CD1c-positive myeloid dendritic cell (primary cell): ENCODE measurements around the gene TEX36.
"Not testable (repeated sequence)": the region's sequence is repeated elsewhere in the genome, so short reads cannot be mapped to it uniquely, and the experiment has no call there.

Experiments
- DNase-seq: peaks from one replicate; pipeline ENCODE4 v3.0.0-alpha.2; 2016; ENCODE audit errors: extremely low spot score

TEX36 gene

GRCh38 chr10:125683063-125683462, at the start of gene TEX36:
Gene TEX36 (minus strand): TSS chr10:125683163. CDS start chr10:125682989, 174 bp downstream.
- DNase-seq, result no peak

DNA sequence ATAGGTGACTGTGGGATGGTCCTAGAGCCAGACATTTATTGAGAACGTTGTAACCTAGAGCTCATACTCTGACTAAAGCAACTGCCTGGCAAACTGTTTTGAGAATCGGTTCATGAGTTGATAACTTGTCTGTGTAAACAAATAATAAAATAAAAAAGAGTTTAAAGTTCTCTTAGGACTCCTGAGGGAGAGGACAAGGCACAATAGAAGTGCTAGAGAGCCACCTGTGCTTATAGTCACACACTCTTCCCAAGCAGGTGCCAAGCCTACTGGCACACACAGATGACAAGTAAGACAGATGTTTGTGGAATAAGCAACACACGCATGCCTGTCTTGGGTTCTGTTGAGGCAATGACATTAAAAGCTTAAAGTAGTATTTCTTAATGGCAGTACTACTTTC, 44.5 kb upstream of the TEX36 start:
- no peak for DNase-seq

- no peak for DNase-seq
Measured at GRCh38 chr10:125726914-125727313, 44.0 kb upstream of the TEX36 start.

DNA sequence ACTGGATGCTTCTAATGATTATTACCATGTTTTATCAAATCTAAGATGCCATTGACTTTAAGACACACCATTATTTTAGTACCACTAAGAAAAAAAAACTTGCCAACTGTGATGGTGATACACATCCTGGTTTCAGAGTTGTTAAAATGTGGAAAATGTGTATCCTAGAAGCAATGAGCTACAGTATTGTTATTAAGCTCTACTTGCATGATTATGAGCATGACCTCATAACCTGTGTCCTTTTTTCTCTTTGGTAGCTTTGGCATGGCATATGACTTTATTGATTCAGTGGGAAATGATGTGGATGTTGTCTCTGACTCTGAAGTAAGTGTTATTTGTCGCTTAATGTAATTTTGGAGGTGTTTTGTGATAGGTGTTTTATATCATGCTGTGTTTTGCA, 39.8 kb upstream of the TEX36 start:
- no peak for DNase-seq

DNA sequence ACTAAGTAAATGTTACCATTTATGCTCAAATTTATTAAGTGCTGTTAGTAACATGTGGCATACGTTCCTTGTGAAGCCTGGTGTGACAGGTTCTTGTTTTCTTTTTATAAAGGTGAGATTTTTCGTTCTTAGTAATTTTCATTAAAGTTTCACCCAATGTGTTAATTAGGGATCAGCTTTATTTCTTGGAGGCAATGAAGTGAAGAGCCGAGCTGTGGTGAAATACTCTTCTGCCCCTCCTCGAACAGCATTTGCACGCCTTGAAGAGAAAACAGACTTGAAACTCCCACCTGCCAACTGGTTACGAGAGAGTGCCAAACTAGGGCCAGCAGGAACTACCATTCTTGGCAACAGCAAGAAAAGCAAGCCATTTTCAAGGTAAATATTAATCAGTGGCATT, 38.1 kb upstream of the TEX36 start:
- no peak for DNase-seq

- DNase-seq, result peak; percentile 5
Measured at GRCh38 chr10:125720002-125720382, 37.0 kb upstream of the TEX36 start.

- DNase-seq, result peak; percentile 100
Measured at GRCh38 chr10:125719173-125720001, 36.4 kb upstream of the TEX36 start, which contains the start of gene EDRF1. Gene EDRF1 (plus strand): TSS chr10:125719709. CDS start chr10:125719808, 99 bp downstream.

DNA sequence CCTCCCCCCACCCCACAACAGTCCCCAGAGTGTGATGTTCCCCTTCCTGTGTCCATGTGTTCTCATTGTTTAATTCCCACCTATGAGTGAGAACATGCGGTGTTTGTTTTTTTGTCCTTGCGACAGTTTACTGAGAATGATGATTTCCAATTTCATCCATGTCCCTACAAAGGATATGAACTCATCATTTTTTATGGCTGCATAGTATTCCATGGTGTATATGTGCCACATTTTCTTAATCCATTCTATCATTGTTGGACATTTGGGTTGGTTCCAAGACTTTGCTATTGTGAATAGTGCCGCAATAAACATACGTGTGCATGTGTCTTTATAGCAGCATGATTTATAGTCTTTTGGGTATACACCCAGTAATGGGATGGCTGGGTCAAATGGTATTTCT, 31.8 kb upstream of the TEX36 start:
- DNase-seq, result not testable (repeated sequence)

DNA sequence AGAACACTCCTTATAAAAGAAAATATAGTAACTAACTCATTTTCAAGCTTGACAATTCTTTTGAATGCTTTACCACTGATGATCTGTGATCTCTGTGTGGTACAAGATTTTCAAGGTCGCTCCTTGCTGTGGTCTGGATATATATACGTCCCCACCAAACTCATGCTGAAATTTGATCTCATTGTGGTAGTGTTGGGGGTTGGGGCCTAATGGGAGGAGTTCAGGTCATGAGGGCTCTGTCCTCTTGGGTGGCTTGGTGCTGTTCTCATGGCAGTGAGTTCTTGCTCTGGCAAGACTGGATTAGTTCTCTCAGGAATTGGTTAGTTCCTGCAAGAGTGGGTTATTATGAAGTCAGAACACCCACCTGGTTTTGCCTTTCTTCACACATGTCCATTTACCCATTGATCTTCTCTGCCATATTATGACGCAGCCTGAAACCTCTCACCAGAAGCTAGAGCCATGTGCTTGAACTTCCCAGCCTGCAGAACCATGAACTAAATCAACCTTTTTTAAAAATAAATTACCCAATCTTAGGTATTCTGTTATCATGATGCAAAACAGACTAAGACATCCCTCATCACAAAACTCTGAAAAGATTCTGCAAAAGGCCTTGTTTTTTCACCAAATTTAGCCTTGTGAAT, 28.3 kb upstream of the TEX36 start:
- no peak for DNase-seq

DNA sequence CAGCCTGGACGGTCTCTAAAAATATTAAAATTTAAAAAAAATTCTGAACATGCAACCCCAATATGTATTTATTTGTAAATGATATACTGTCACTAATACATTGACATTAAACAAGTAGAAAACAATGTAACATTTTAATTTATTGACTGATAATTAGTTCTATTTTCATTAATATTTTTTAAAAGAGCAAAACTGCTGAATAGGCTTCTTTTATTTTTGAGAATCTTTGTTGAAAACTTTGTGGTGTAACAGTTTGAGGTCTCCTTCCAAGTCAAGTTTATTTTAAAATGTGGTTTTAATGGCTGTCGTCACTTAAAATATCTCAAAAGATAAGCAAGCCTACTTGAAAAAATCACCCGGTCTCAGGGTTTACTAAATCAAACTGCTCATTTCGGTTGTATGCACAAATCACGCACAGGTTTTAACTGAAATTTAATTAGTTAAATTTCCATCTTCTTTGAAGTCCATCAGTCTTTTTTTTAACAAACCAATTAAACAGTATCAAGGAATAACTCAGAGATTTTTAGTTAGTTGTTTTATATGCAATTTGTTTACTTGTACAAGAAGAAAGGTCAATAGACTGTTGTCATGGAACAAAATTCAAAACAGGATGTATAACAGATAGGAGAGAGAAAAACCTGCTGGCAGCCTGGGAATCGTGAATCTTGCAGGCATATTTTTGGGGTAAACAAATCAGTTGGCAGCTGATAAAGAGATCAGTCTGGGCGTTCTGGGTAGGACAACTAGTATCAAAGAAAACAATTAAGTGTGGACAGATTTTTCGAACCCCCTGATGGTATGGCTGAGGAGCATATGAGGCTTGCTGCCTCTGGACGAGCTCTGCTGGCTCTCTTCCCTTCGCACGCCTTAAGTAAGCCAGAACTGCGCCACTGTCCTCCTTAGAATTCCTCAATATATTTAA, 26.9 kb upstream of the TEX36 start:
- DNase-seq, result no peak

DNA sequence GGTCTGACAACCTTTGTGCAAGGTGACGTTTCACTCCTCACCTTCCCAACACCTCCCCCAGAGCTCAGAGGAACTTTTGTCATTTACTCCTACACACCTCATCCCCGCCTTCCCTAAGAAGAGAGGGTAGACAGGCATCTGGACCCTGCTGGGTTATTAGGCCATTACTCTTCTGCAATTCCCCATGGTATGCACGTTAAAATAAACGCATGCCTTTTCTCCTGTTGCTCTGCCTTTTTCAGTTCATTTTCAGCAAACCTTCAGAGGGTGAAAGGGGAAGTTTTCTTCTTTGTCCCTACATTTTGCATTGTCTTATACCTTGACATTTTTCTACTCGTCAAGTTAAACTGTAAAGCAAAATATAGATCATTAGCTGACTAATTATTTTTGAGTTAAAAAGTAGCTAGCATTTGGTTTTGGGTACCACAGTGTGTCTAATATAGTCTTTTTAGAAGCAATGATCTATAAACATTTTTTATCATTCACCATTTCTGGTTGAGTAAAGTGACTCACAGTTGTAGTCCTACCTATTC, 26.1 kb upstream of the TEX36 start:
- DNase-seq, result no peak

- DNase-seq, result no peak
Measured at GRCh38 chr10:125707541-125708468, 24.8 kb upstream of the TEX36 start.

- DNase-seq, result no peak
Measured at GRCh38 chr10:125700355-125700911, 17.5 kb upstream of the TEX36 start.

- no peak for DNase-seq
Measured at GRCh38 chr10:125699562-125700143, 16.7 kb upstream of the TEX36 start.

GRCh38 chr10:125698481-125698998, 15.6 kb upstream of the TEX36 start:
- DNase-seq, result no peak

- DNase-seq, result not testable (repeated sequence)
Measured at GRCh38 chr10:125696884-125697283, 13.9 kb upstream of the TEX36 start.

DNA sequence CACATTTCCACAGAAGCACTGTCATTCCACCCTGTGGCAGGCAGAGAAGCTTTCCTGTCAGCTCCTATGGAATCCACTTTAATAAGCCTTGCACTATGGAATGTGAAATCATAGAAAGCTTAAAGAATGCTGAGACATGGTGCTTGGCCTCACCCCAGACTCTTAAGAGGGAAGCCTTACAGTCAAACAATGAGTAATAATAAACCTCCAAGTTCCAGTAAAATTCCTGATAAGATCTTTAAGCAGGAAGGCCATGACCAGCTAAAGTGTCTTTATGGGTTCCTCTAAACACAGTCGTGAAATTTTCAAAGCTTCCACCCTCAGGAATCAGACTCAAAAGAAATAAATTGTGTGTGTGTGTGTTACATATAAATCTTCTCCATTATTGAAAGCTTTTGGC, 11.9 kb upstream of the TEX36 start:
- no peak for DNase-seq

- DNase-seq, result no peak
Measured at GRCh38 chr10:125693524-125693847, 10.5 kb upstream of the TEX36 start.

- no peak for DNase-seq
Measured at GRCh38 chr10:125692601-125693523, 9.9 kb upstream of the TEX36 start.
